ENCODE measurements around the gene LTV1. TPM values are rescaled to one million over a fixed set of nuclear protein-coding genes. Genes with fewer than 3 reads are reported as not detected.

The LTV1 gene
- total RNA-seq, 2 experiments from 2014 or later, result 30.9 to 31.6 TPM

DNA sequence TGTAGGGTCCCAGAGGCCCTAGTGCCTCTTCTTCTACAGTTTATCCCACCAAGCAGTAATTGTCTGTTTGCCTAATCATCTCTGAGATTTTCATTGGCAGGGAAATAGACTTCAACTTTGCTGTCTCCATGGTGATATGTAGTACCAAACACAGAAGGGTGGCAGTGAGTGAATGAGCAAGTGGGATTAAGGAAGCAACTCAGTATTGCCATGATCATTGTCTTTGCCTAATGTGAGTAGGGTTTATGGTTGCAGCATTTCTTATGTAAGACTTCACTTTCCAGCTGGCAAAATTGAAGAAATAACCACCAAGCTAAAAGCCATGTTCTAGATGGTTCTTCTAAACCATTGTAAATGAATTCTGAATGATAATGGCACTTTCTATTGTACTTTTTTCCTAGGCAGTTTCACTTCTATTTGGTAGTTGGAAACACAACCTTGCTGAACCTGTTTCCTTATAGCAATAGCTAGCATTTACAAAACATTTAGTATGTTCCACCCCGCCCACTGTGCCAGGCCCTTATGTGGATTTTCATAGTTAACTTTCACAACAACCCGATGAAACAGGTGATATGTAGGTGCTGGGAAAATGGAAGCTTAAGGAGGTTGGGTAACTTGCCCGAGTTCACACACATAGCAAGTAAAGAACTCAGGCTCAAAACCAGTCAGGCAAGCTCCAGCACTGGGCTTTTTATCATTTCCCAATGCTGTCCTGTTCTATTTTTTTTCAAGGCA, 53.2 kb downstream of the LTV1 start:
- TF ChIP-seq, protein P1, sequence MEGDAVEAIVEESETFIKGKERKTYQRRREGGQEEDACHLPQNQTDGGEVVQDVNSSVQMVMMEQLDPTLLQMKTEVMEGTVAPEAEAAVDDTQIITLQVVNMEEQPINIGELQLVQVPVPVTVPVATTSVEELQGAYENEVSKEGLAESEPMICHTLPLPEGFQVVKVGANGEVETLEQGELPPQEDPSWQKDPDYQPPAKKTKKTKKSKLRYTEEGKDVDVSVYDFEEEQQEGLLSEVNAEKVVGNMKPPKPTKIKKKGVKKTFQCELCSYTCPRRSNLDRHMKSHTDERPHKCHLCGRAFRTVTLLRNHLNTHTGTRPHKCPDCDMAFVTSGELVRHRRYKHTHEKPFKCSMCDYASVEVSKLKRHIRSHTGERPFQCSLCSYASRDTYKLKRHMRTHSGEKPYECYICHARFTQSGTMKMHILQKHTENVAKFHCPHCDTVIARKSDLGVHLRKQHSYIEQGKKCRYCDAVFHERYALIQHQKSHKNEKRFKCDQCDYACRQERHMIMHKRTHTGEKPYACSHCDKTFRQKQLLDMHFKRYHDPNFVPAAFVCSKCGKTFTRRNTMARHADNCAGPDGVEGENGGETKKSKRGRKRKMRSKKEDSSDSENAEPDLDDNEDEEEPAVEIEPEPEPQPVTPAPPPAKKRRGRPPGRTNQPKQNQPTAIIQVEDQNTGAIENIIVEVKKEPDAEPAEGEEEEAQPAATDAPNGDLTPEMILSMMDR (IDR thresholded peaks at IDR 0.05), result no peak
- H3K4me3 Mint-ChIP-seq, result no peak overlapping the region
- POLR2A ChIA-PET, result no interaction called here
- DNase-seq, result no peak
- no peaks in the 10 kb centered on the region for H3K4me1 Mint-ChIP-seq (ENCODE audit: low read depth)
- no peaks in the 10 kb centered on the region for H3K9me3 Mint-ChIP-seq
- H3K27me3 Mint-ChIP-seq, result no peaks in the 10 kb centered on the region
- no peak overlapping the region for H3K27ac Mint-ChIP-seq
- no peak for ATAC-seq
- intact Hi-C loops (cut with micrococcal nuclease), result no loop called here
- no peaks in the 10 kb centered on the region for H3K36me3 Mint-ChIP-seq (ENCODE audit: low read depth)
- CTCF ChIA-PET, result interaction anchor here (1.5 to 1.6 kb wide), 2 partner anchors 11 to 43 kb away, joined by 3 to 6 read pairs; no protein-coding TSS in a partner anchor

DNA sequence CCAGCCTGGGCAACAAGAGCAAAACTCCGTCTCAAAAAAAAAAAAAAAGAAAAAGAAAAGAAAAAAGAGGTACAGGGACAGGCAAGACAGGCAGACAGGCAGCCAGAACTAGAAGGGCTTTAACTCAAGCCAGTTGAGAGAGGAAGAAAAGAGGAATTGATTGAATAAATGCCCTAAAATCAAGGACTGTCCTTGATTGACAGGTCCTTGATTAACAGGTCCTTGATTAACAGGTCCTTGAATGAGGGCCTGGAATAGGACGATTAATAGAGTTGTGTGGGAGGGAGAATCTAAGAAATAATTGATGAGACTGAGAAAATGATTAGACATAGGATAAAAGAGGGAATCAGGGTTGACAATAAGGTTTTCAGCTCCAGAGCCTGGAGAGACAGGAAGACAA, 57.2 kb downstream of the LTV1 start:
- intact Hi-C loops (cut with micrococcal nuclease), result no loop called here

DNA sequence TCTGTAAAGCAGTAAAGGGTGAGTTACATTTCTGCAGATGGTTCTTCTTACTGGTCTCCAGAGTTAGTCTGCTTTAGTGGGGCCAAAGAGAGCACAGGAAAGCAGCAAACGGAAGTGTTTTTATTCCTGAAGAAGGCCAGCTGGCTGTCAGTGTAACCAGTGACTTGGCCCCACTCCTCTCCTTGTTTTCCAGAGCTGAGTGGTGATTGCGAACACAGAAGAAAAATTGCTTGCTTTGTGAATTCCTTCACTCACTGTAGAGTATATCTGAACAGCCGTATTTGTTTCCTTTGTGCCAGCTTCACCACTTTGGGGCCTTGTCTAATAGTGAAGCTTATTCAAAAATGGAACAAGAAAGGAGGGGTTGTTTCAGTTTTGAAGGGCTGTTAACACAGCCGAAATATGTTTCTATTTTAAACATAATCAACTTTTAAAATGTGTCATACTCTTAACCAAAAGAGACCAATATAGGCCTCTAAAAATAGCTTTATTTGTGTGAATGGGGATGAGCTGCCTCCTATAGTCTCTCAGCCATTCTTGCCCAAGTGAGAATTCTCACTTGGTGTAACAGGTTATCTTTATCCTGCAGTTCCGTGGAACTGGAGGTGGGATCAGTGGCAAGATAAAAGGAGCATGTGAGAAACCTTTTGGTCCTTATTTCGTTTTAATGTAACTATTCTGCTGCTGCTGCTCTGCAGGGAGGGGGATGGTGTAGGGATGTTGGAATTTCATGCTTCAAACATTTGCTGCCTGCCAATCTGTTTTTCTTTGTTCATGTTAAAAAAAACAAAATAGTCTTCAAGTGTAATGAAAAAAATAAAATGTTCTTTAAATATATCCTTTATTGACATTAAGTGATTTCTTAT, 59.0 kb downstream of the LTV1 start:
- intact Hi-C loops (cut with micrococcal nuclease), result no loop called here
- peaks cover 14% of the 10 kb centered on the region for H3K4me1 Mint-ChIP-seq (ENCODE audit: low read depth)
- ATAC-seq, result peak; percentile 84
- no peaks in the 10 kb centered on the region for H3K36me3 Mint-ChIP-seq (ENCODE audit: low read depth)
- ChIA-PET POLR2A (no interaction called here), CTCF (interaction anchor here (1.8 kb wide), 1 partner anchor 111 kb away, joined by 7 read pairs; no protein-coding TSS in a partner anchor)
- H3K9me3 Mint-ChIP-seq, result peaks cover 1% of the 10 kb centered on the region
- DNase-seq, result peak; percentile 5
- peak overlapping the region; percentile 18 for H3K27ac Mint-ChIP-seq
- TF ChIP-seq, protein P1 (IDR thresholded peaks at IDR 0.05), result no peak
- no peaks in the 10 kb centered on the region for H3K27me3 Mint-ChIP-seq
- H3K4me3 Mint-ChIP-seq, result no peak overlapping the region

More for the DNA sequence above, 57.2 kb downstream of the LTV1 start:
- Mint-ChIP-seq H3K27me3 (no peaks in the 10 kb centered on the region), H3K36me3 (ENCODE audit: low read depth) (no peaks in the 10 kb centered on the region), H3K4me3 (no peak overlapping the region), H3K9me3 (peaks cover 1% of the 10 kb centered on the region), H3K27ac (no peak overlapping the region), H3K4me1 (ENCODE audit: low read depth) (peaks cover 14% of the 10 kb centered on the region)
- ATAC-seq (no peak), DNase-seq (no peak)
- ChIA-PET CTCF (interaction anchor here (2.4 kb wide), 1 partner anchor 39 kb away, joined by 7 read pairs; no protein-coding TSS in a partner anchor), POLR2A (no interaction called here)
- TF ChIP-seq, protein P1 (IDR thresholded peaks at IDR 0.05), result no peak

DNA sequence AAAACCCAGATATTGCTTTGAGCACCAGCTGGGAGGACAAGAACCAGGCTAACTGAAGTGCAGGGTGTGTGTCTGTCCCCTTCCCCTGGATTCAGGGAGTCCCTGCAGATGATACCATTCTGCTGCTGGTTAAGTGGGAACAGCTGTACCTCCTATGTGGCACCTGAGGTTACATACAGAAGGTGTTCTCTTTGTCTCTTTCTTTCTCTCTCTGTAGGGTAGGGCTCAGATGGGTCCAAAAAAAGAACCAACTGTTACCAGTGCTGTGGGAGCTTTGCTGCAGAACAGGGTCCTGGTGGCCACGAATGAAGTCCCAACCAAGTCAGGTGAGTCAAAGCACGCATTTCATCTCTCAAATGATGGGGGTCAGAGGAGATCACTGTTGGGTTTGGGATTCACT, 59.7 kb downstream of the LTV1 start:
- no peak for ATAC-seq
- Mint-ChIP-seq H3K4me3 (no peak overlapping the region), H3K27ac (no peak overlapping the region), H3K9me3 (peaks cover 1% of the 10 kb centered on the region), H3K27me3 (no peaks in the 10 kb centered on the region), H3K36me3 (ENCODE audit: low read depth) (no peaks in the 10 kb centered on the region), H3K4me1 (ENCODE audit: low read depth) (peaks cover 14% of the 10 kb centered on the region)
- intact Hi-C loops (cut with micrococcal nuclease), result no loop called here
- DNase-seq, result no peak
- POLR2A ChIA-PET, result no interaction called here
- CTCF ChIA-PET, result interaction anchor here (1.8 kb wide), 1 partner anchor 111 kb away, joined by 7 read pairs; no protein-coding TSS in a partner anchor
- TF ChIP-seq, protein P1 (IDR thresholded peaks at IDR 0.05), result no peak
